ENCODE results near the gene ILF2.

DNA sequence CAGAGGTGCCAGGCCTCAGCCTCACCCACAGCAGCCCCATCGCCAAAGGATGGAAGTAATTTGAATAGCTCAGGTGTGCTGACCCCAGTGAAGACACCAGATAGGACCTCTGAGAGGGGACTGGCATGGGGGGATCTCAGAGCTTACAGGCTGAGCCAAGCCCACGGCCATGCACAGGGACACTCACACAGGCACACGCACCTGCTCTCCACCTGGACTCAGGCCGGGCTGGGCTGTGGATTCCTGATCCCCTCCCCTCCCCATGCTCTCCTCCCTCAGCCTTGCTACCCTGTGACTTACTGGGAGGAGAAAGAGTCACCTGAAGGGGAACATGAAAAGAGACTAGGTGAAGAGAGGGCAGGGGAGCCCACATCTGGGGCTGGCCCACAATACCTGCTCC is 22.7 kb upstream of the ILF2 start:
- TF ChIP-seq, protein P1, sequence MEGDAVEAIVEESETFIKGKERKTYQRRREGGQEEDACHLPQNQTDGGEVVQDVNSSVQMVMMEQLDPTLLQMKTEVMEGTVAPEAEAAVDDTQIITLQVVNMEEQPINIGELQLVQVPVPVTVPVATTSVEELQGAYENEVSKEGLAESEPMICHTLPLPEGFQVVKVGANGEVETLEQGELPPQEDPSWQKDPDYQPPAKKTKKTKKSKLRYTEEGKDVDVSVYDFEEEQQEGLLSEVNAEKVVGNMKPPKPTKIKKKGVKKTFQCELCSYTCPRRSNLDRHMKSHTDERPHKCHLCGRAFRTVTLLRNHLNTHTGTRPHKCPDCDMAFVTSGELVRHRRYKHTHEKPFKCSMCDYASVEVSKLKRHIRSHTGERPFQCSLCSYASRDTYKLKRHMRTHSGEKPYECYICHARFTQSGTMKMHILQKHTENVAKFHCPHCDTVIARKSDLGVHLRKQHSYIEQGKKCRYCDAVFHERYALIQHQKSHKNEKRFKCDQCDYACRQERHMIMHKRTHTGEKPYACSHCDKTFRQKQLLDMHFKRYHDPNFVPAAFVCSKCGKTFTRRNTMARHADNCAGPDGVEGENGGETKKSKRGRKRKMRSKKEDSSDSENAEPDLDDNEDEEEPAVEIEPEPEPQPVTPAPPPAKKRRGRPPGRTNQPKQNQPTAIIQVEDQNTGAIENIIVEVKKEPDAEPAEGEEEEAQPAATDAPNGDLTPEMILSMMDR (IDR thresholded peaks at IDR 0.05; ENCODE audit: insufficient read depth, low read depth, low read length): no peak
- no peak for TF ChIP-seq EZH2 (IDR thresholded peaks at IDR 0.05; ENCODE audit: insufficient read depth, low read length)
